Psoas muscle (tissue), 8 donors: ENCODE data around the gene CEBPG. TPM values are rescaled to one million over a fixed set of nuclear protein-coding genes. Genes with fewer than 3 reads are reported as not detected.

Experiments used
- ATAC-seq, 4 donors: fragments of 200-7000 bp; cut with Tn5 transposase; one replicate each; pipeline ENCODE4 v1.9.1; 2020; ENCODE audit warnings: moderate library complexity in 3 of 4, mild to moderate bottlenecking in 2 of 4
- DNase-seq, 2 donors: peaks; one replicate each; pipeline ENCODE4 v3.0.0-alpha.2; 2020
- H3K27ac ChIP-seq: fragments of 200-600 bp; one replicate; pipeline ENCODE4 v1.8.0; 2022
- H3K27me3 ChIP-seq, 3 donors: fragments of 200-600 bp in 1 of 3; one replicate each; pipeline versions ENCODE4 v1.6.1 to v1.8.0; 2013 to 2022; ENCODE audit warnings: low read length in 2 of 3, mild to moderate bottlenecking in 2 of 3, moderate library complexity in 1 of 3; ENCODE audit not compliant: insufficient read depth in 3 of 3
- H3K36me3 ChIP-seq, 2 donors: fragments of 200-600 bp in 1 of 2; one replicate each; pipeline versions ENCODE4 v1.6.1 to v1.8.0; 2013 to 2022; ENCODE audit warnings: low read depth in 1 of 2, mild to moderate bottlenecking in 1 of 2, moderate library complexity in 1 of 2; ENCODE audit not compliant: insufficient read depth in 1 of 2
- H3K4me1 ChIP-seq: fragments of 200-600 bp; one replicate; pipeline ENCODE4 v1.8.0; 2022
- H3K4me3 ChIP-seq: fragments of 200-600 bp; one replicate; pipeline ENCODE4 v1.8.0; 2022; ENCODE audit warnings: mild to moderate bottlenecking
- H3K9me3 ChIP-seq: fragments of 200-600 bp; one replicate; pipeline ENCODE4 v1.8.0; 2022
- CTCF ChIP-seq: fragments of 200-600 bp; IDR thresholded peaks from one replicate; pipeline ENCODE4 v1.8.0; 2022; ENCODE audit warnings: antibody characterized with exemption
- WGBS, 3 donors: extraction: QIAGEN DNeasy Blood & Tissue Kit; methylation state at CpG; one replicate each; pipeline versions ENCODE4 v1.1.6 to v1.1.7; 2013; 5-methylcytosine and 5-hydroxymethylcytosine counted together
- intact Hi-C, 2 donors: fragments of 100-400 bp; cut with DNase I; formaldehyde crosslinking; loops; one replicate each; pipeline versions ENCODE4 v1.11.0 to v1.14.2; 2022
- polyA plus RNA-seq, 3 donors: library from polyadenylated mRNA; stranded (reverse); fragments of 200-250 nt; gene quantifications; one replicate each; pipeline ENCODE4 v1.2.3, GENCODE V29; 2013
- total RNA-seq, 4 donors: library from RNA; stranded (reverse); fragmentation: NEBNext Ultra II Directional in 2 of 4; extraction: Animal tissue kit (Norgen Biotek cat#: 25700) in 2 of 4; gene quantifications; one replicate each; pipeline versions ENCODE4 v1.2.1 to v1.2.4, GENCODE V29; 2021 to 2023
- donor health status: healthy with polysubstance abuse.
- donor health status: DM: no; HTN: no; CAD: no; lungs with moderate emphysema.
- donor health status: Bipolar disorder and iron deficiency.
- donor health status: healthy.
- donor health status: DM: yes; HTN: yes; CAD: no.
- donor health status: DM: no; HTN: no; CAD: no.
- donor health status: DM: no; HTN: no; CAD: no.
- donor health status: DM: yes; HTN: yes; CAD: no.

Gene CEBPG
- total and polyA plus RNA-seq, 7 donors = 29.9 to 95.7 (median 50.1) TPM

- peaks cover 3% of the 10 kb centered on the region for H3K4me1 ChIP-seq
- no peaks in the 10 kb centered on the region for H3K9me3 ChIP-seq
- no peaks in the 10 kb centered on the region for H3K27me3 ChIP-seq
- intact Hi-C loops = no loop called here
- H3K4me3 ChIP-seq = no peak overlapping the region
- no peak for DNase-seq
- no peak for ATAC-seq
- TF ChIP-seq CTCF = no peak
- no peaks in the 10 kb centered on the region for H3K36me3 ChIP-seq
- H3K27ac ChIP-seq = no peak overlapping the region
- WGBS, 3 donors = 79 to 95% (median 94%) methylated on average over 6 of the region's 6 CpGs
These were observed 30.4 kb downstream of the CEBPG start for GRCh38 chr19:33403973-33404304.

GRCh38 chr19:33404506-33405253, 31.2 kb downstream of the CEBPG start:
- 79 to 82% (median 80%) methylated on average over 18 of the region's 18 CpGs for WGBS, 3 donors
- no peaks in the 10 kb centered on the region for H3K36me3 ChIP-seq
- no peaks in the 10 kb centered on the region for H3K27me3 ChIP-seq
- no peak for TF ChIP-seq CTCF
- ATAC-seq (no peak), DNase-seq (peak in 1 of 2 donors; percentile 44)
- no peaks in the 10 kb centered on the region for H3K9me3 ChIP-seq
- peaks cover 3% of the 10 kb centered on the region for H3K4me1 ChIP-seq
- intact Hi-C loops = loop anchor here in 1 of 2 donors (5.0 kb wide), 1 partner anchor 257 kb away; no protein-coding TSS in a partner anchor
- no peak overlapping the region for H3K27ac ChIP-seq
- H3K4me3 ChIP-seq = no peak overlapping the region

GRCh38 chr19:33405254-33405552, 31.7 kb downstream of the CEBPG start:
- Histone ChIP-seq H3K36me3 (no peaks in the 10 kb centered on the region), H3K27me3 (no peaks in the 10 kb centered on the region), H3K4me1 (peaks cover 3% of the 10 kb centered on the region), H3K9me3 (no peaks in the 10 kb centered on the region), H3K4me3 (no peak overlapping the region), H3K27ac (no peak overlapping the region)
- intact Hi-C loops = loop anchor here in 1 of 2 donors (5.0 kb wide), 1 partner anchor 258 kb away; no protein-coding TSS in a partner anchor
- WGBS, 3 donors = 56 to 83% (median 70%) methylated on average over 8 of the region's 8 CpGs
- ATAC-seq (no peak), DNase-seq (no peak)
- TF ChIP-seq CTCF = no peak

- WGBS, 3 donors = 74 to 87% (median 76%) methylated on average over 34 of the region's 34 CpGs
- intact Hi-C loops = loop anchor here (1.0 to 5.0 kb wide), 3 partner anchors 165 to 259 kb away; no protein-coding TSS in a partner anchor
- Histone ChIP-seq H3K36me3 (peaks cover 0 to 5% of the 10 kb centered on the region in 2 donors), H3K4me1 (peaks cover 3% of the 10 kb centered on the region), H3K27me3 (no peaks in the 10 kb centered on the region), H3K27ac (no peak overlapping the region), H3K9me3 (no peaks in the 10 kb centered on the region), H3K4me3 (no peak overlapping the region)
- no peak for TF ChIP-seq CTCF
- DNase-seq (peak in 1 of 2 donors; percentile 59), ATAC-seq (peak in 2 of 4 donors; percentile 30 to 32)
These were observed 32.3 kb downstream of the CEBPG start for GRCh38 chr19:33405553-33406461.
